ENCODE measurements around the gene ELMO1. TPM values are rescaled to one million over a fixed set of nuclear protein-coding genes. Genes with fewer than 3 reads are reported as not detected.

The ELMO1 gene
- total RNA-seq, 4 donors from 2014 or later: 24.6 to 120 (median 71.9) TPM

- no peaks in the 10 kb centered on the region for H3K27me3 ChIP-seq
- no peak overlapping the region for H3K4me3 ChIP-seq
- TF ChIP-seq POLR2A (IDR thresholded peaks at IDR 0.05) (no peak), POLR2AphosphoS5 (IDR thresholded peaks at IDR 0.05) (no peak)
- no peak for DNase-seq
- intact Hi-C loops (cut with DNase I; ENCODE audit: low total_unique reads): no loop called here
- in situ Hi-C loops (cut with MboI; ENCODE audit: low pct_ligation_motif_present in 1 of 4, low pct_unique_long_range_greater_than_20kb in 1 of 4, low sequenced_read_pairs in 3 of 4): no loop called here
- H3K4me1 ChIP-seq: no peaks in the 10 kb centered on the region
- no peaks in the 10 kb centered on the region for H3K9me3 ChIP-seq
- H3K36me3 ChIP-seq: no peaks in the 10 kb centered on the region
- no peak overlapping the region for H3K27ac ChIP-seq
- 82 to 88% methylated on average over 4 to 13 of the region's 13 CpGs for WGBS, 2 donors (ENCODE audit: low coverage in 1 of 2)
Observed at GRCh38 chr7:37493810-37494209, 45.1 kb upstream of the ELMO1 start.

DNA sequence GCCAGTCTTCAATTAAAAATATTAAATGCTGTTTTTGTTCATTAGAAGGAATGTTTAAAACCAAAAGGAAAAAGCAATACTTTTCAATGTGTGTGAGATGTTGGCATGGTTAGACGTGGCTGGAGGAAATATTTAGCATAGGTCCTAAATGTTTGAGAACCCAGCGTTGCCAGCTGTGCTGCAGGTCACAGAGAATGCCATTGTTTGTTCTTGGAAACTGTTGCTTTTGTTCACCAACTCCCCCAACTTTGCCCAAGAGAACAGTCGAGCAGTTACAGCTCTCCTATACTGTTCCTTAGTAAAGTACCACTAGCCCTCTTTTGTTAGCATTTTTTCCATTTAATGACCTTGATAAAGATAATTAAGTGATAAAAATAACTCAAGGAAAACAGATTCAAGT is 44.5 kb upstream of the ELMO1 start:
- intact Hi-C loops (cut with DNase I; ENCODE audit: low total_unique reads): no loop called here
- H3K27me3 ChIP-seq: no peaks in the 10 kb centered on the region
- no peak overlapping the region for H3K27ac ChIP-seq
- no peak for TF ChIP-seq POLR2AphosphoS5 (IDR thresholded peaks at IDR 0.05)
- TF ChIP-seq POLR2A (IDR thresholded peaks at IDR 0.05): no peak
- TF ChIP-seq CTCF (IDR thresholded peaks at IDR 0.05): no peak
- TF ChIP-seq EP300 (IDR thresholded peaks at IDR 0.05; ENCODE audit: low read depth): no peak
- H3K36me3 ChIP-seq: no peaks in the 10 kb centered on the region
- no peaks in the 10 kb centered on the region for H3K4me1 ChIP-seq
- no peak for DNase-seq
- in situ Hi-C loops (cut with MboI; ENCODE audit: low pct_ligation_motif_present in 1 of 4, low pct_unique_long_range_greater_than_20kb in 1 of 4, low sequenced_read_pairs in 3 of 4): no loop called here
- no peak overlapping the region for H3K4me3 ChIP-seq
- H3K9me3 ChIP-seq: peaks cover 0 to 3% of the 10 kb centered on the region in 2 donors
- WGBS, 2 donors (ENCODE audit: low coverage in 1 of 2): 59 to 83% methylated on average over 1 to 3 of the region's 3 CpGs

GRCh38 chr7:37491919-37492694 is 43.4 kb upstream of the ELMO1 start:
- Histone ChIP-seq H3K27ac (no peak overlapping the region), H3K4me3 (no peak overlapping the region), H3K9me3 (peaks cover 3 to 5% of the 10 kb centered on the region in 2 donors), H3K36me3 (no peaks in the 10 kb centered on the region), H3K4me1 (no peaks in the 10 kb centered on the region), H3K27me3 (no peaks in the 10 kb centered on the region)
- intact Hi-C loops (cut with DNase I; ENCODE audit: low total_unique reads) (no loop called here), in situ Hi-C loops (cut with MboI; ENCODE audit: low pct_ligation_motif_present in 1 of 4, low pct_unique_long_range_greater_than_20kb in 1 of 4, low sequenced_read_pairs in 3 of 4) (no loop called here)
- DNase-seq: no peak
- TF ChIP-seq POLR2AphosphoS5 (IDR thresholded peaks at IDR 0.05) (no peak), EP300 (IDR thresholded peaks at IDR 0.05; ENCODE audit: low read depth) (no peak)
- WGBS, 2 donors (ENCODE audit: low coverage in 1 of 2): 80 to 97% methylated on average over 3 to 36 of the region's 36 CpGs

DNA sequence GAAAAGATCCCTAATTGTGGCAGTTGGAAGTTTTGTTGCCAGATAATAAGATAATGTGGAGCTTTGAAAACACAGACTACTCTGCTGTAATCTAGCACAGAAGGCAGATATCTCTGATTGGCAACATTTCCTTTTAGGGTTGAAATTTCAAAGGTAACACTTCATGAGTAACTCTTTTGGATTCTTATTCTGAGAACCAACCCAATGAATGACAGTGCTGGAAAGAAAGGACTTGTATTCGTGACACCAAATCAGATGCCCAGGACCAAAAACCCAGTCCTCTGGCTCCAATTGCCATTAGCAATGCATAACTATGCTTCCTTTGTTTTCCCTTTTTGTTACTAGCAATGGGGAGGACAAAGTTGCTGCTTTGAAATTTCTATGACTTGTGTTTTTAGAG is 41.0 kb upstream of the ELMO1 start:
- DNase-seq: no peak
- Histone ChIP-seq H3K36me3 (no peaks in the 10 kb centered on the region), H3K4me3 (no peak overlapping the region), H3K27me3 (no peaks in the 10 kb centered on the region), H3K9me3 (peaks cover 3 to 5% of the 10 kb centered on the region in 2 donors), H3K4me1 (no peaks in the 10 kb centered on the region), H3K27ac (no peak overlapping the region)
- intact Hi-C loops (cut with DNase I; ENCODE audit: low total_unique reads): no loop called here
- in situ Hi-C loops (cut with MboI; ENCODE audit: low pct_ligation_motif_present in 1 of 4, low pct_unique_long_range_greater_than_20kb in 1 of 4, low sequenced_read_pairs in 3 of 4): no loop called here
- 86 to 100% methylated on average over 1 of the region's 1 CpG for WGBS, 2 donors (ENCODE audit: low coverage in 1 of 2)
- no peak for TF ChIP-seq EP300 (IDR thresholded peaks at IDR 0.05; ENCODE audit: low read depth)
- TF ChIP-seq POLR2AphosphoS5 (IDR thresholded peaks at IDR 0.05): no peak
- TF ChIP-seq POLR2A (IDR thresholded peaks at IDR 0.05): no peak
- TF ChIP-seq CTCF (IDR thresholded peaks at IDR 0.05): no peak

DNA sequence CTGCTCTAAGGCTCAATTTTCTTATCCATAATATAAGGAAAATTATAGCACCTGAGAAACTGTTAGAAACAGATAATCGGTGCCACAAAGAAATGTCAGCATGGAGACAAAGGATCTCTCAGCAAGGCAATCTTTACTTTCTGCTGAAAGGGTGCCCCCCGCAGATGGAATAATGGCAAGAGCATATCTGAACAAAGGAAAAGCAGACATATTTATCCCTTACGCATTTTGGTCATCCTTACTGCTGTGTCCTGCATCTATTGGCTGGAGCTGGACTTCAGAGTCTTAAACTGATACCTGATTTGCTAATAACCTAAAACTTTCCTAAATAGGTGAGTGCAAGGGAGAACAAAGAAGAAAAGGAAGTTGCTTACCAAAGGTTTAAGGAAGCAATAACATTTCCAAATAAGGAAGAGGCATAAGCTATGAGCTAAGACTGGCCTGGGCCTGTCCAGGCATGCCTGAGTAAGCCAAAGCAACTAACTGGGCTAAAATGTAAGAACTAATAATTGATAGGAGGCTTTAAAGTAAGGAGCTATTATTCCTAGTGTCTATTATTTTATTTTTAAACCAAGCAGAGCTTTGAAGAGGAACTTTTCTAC is 39.6 kb upstream of the ELMO1 start:
- no peak overlapping the region for H3K27ac ChIP-seq
- TF ChIP-seq CTCF (IDR thresholded peaks at IDR 0.05) (no peak), POLR2A (IDR thresholded peaks at IDR 0.05) (no peak), POLR2AphosphoS5 (IDR thresholded peaks at IDR 0.05) (no peak), EP300 (IDR thresholded peaks at IDR 0.05; ENCODE audit: low read depth) (no peak)
- no peak overlapping the region for H3K4me3 ChIP-seq
- no peak for DNase-seq
- 95 to 97% methylated on average over 3 of the region's 3 CpGs for WGBS, 2 donors (ENCODE audit: low coverage in 1 of 2)
- H3K4me1 ChIP-seq: no peaks in the 10 kb centered on the region
- H3K36me3 ChIP-seq: no peaks in the 10 kb centered on the region
- intact Hi-C loops (cut with DNase I; ENCODE audit: low total_unique reads): no loop called here
- no peaks in the 10 kb centered on the region for H3K27me3 ChIP-seq
- in situ Hi-C loops (cut with MboI; ENCODE audit: low pct_ligation_motif_present in 1 of 4, low pct_unique_long_range_greater_than_20kb in 1 of 4, low sequenced_read_pairs in 3 of 4): no loop called here
- peaks cover 3 to 5% of the 10 kb centered on the region in 2 donors for H3K9me3 ChIP-seq

All from transverse colon (tissue), 4 donors.